Measurements from ENCODE around the gene PHYHIPL. TPM values are rescaled to one million over a fixed set of nuclear protein-coding genes. Genes with fewer than 3 reads are reported as not detected.

Gene PHYHIPL
- total and polyA plus RNA-seq, 2 of the 4 experiments (the other 2 are of a cell fraction) = not detected

- H3K36me3 ChIP-seq (ENCODE audit: control insufficient read depth, insufficient read depth, low read length) = no peaks in the 10 kb centered on the region
- TF ChIP-seq POLR2A (IDR thresholded peaks at IDR 0.05; ENCODE audit: low read depth, low read length) (no peak), USF2 (IDR thresholded peaks at IDR 0.05; ENCODE audit: low read depth, low read length) (no peak), ELK1 (IDR thresholded peaks at IDR 0.05; ENCODE audit: borderline replicate concordance, low read depth, low read length) (no peak), BHLHE40 (IDR thresholded peaks at IDR 0.05; ENCODE audit: low read depth, low read length) (no peak), SMC3 (IDR thresholded peaks at IDR 0.05; ENCODE audit: low read depth, low read length) (no peak), FOS (IDR thresholded peaks at IDR 0.05; ENCODE audit: low read depth, low read length) (no peak), CEBPB (IDR thresholded peaks at IDR 0.05; ENCODE audit: low read depth, low read length) (no peak), MAZ (IDR thresholded peaks at IDR 0.05; ENCODE audit: borderline replicate concordance, low read depth, low read length) (no peak), CHD1 (IDR thresholded peaks at IDR 0.05; ENCODE audit: low read depth, low read length) (no peak), RCOR1 (IDR thresholded peaks at IDR 0.05; ENCODE audit: insufficient replicate concordance, low read length) (no peak), RFX5 (IDR thresholded peaks at IDR 0.05; ENCODE audit: low read depth, low read length) (no peak), MAFK (IDR thresholded peaks at IDR 0.05; ENCODE audit: low read depth, low read length) (no peak), NFE2L2 (IDR thresholded peaks at IDR 0.05; ENCODE audit: low read depth, low read length) (no peak)
- no peak overlapping the region for H2BK20ac ChIP-seq (ENCODE audit: low read depth, low read length)
- no peak overlapping the region for H3K9ac ChIP-seq (ENCODE audit: low read depth, low read length)
- H2AFZ ChIP-seq (replicated peaks; ENCODE audit: low read length, poor library complexity) = no peak overlapping the region
- no peak overlapping the region for H3K4me2 ChIP-seq (ENCODE audit: low read depth, low read length)
- H4K8ac ChIP-seq (ENCODE audit: low read depth in 2 of 2, low read length in 2 of 2) = no peak overlapping the region
- H2BK15ac ChIP-seq (ENCODE audit: low read depth, low read length) = no peak overlapping the region
- ChIA-PET POLR2A (ENCODE audit: unreplicated experiment) (no interaction called here), CTCF (interaction anchor here (1.2 kb wide), 1 partner anchor 20 kb away, joined by 3 read pairs; no protein-coding TSS in a partner anchor)
- no peak overlapping the region for H2BK5ac ChIP-seq (ENCODE audit: low read depth, low read length, poor library complexity, severe bottlenecking)
- H2BK120ac ChIP-seq (ENCODE audit: low read depth, low read length) = no peak overlapping the region
- DNase-seq = no peak
- no peak overlapping the region for H3K23ac ChIP-seq (ENCODE audit: low read depth, low read length)
- H3K9me3 ChIP-seq (ENCODE audit: control insufficient read depth, insufficient read depth, low read length) = no peaks in the 10 kb centered on the region
- no peaks in the 10 kb centered on the region for H3K79me1 ChIP-seq (ENCODE audit: low read depth in 1 of 2, low read length in 2 of 2)
- H2AK5ac ChIP-seq (ENCODE audit: low read depth, low read length) = no peak overlapping the region
- H4K91ac ChIP-seq (ENCODE audit: insufficient read depth, low read depth, low read length) = no peak overlapping the region
- H3K27ac ChIP-seq (ENCODE audit: insufficient read depth, low read length) = no peak overlapping the region
- no peak overlapping the region for H3K4ac ChIP-seq (ENCODE audit: low read depth, low read length)
- dilution Hi-C loops (cut with HindIII; ENCODE audit: low sequenced_read_pairs, unreplicated experiment) = no loop called here
- H3K9me1 ChIP-seq (ENCODE audit: insufficient read depth, low read length) = no peaks in the 10 kb centered on the region
- no peaks in the 10 kb centered on the region for H3K27me3 ChIP-seq (ENCODE audit: control insufficient read depth, insufficient read depth, low read length)
- H3K18ac ChIP-seq (ENCODE audit: low read depth, low read length) = no peak overlapping the region
- H3K14ac ChIP-seq (replicated peaks; ENCODE audit: low read depth, low read length) = no peak overlapping the region
- intact Hi-C loops (cut with micrococcal nuclease) = no loop called here
- H4K20me1 ChIP-seq (ENCODE audit: insufficient read depth, low read length) = no peaks in the 10 kb centered on the region
- no peak for ATAC-seq (ENCODE audit: low read depth)
- no peak overlapping the region for H4K5ac ChIP-seq (ENCODE audit: low read depth, low read length)
- no peak overlapping the region for H2AK9ac ChIP-seq (replicated peaks; ENCODE audit: low read depth, low read length, poor library complexity)
- H3K4me3 ChIP-seq (ENCODE audit: insufficient read depth, low read depth, low read length) = no peak overlapping the region
- no TSS peak for BruUV-seq (replicated peaks)
- no peaks in the 10 kb centered on the region for H3K4me1 ChIP-seq (ENCODE audit: control insufficient read depth, insufficient read depth, low read length)
- in situ Hi-C loops (cut with MboI; ENCODE audit: low sequenced_read_pairs) = no loop called here
- H3K56ac ChIP-seq (ENCODE audit: extremely low read depth, insufficient read depth, low read length) = no peak overlapping the region
These were observed 100.5 kb downstream of the PHYHIPL start for GRCh38 chr10:59276919-59277318.
